Measurements from ENCODE around the gene CCK.

DNA sequence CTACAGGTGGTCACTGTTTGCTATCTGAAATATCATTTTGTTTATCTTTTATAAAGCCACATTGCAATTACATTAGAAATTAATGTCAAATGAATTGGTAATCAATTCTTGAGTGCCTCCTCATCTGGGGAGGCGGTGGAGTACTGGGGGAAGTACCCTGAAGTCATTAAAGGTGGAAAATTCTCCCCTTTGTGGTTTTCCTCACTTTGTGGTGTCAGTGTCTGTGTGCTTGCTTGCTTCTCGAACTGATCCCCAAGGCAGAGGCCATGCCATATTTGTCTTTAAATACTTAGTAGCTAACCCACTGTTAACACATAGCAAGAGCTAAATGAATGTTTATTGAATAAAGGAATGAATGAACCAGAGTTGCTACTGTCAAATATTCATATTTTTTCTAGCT is 40.5 kb upstream of the CCK start:
- TF ChIP-seq, protein P1, sequence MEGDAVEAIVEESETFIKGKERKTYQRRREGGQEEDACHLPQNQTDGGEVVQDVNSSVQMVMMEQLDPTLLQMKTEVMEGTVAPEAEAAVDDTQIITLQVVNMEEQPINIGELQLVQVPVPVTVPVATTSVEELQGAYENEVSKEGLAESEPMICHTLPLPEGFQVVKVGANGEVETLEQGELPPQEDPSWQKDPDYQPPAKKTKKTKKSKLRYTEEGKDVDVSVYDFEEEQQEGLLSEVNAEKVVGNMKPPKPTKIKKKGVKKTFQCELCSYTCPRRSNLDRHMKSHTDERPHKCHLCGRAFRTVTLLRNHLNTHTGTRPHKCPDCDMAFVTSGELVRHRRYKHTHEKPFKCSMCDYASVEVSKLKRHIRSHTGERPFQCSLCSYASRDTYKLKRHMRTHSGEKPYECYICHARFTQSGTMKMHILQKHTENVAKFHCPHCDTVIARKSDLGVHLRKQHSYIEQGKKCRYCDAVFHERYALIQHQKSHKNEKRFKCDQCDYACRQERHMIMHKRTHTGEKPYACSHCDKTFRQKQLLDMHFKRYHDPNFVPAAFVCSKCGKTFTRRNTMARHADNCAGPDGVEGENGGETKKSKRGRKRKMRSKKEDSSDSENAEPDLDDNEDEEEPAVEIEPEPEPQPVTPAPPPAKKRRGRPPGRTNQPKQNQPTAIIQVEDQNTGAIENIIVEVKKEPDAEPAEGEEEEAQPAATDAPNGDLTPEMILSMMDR (conservative IDR thresholded peaks at IDR 0.05 in 1 of 2, IDR thresholded peaks at IDR 0.05 in 1 of 2; ENCODE audit: extremely low read depth in 1 of 2, insufficient read depth in 1 of 2, low read depth in 1 of 2, low read length in 2 of 2): no peak
- no peak for TF ChIP-seq EZH2 (IDR thresholded peaks at IDR 0.05; ENCODE audit: borderline replicate concordance, low read length)
